HEK293T (cell line): ENCODE results near the gene SLC39A12.

ENCODE experiments used
- ARNT ChIP-seq: fragments of 450-650 bp; IDR thresholded peaks from 2 replicates; pipeline ENCODE4 v1.6.1; 2017; ENCODE audit warnings: mild to moderate bottlenecking
- BHLHE40 ChIP-seq: fragments of 450-650 bp; IDR thresholded peaks from 2 replicates; pipeline ENCODE4 v1.6.1; 2016; ENCODE audit warnings: mild to moderate bottlenecking, moderate library complexity, borderline replicate concordance
- CTBP1 ChIP-seq: fragments of 450-650 bp; IDR thresholded peaks from 2 replicates; pipeline ENCODE4 v1.6.1; 2016; ENCODE audit warnings: borderline replicate concordance
- ELF4 ChIP-seq: fragments of 450-650 bp; IDR thresholded peaks from 2 replicates; pipeline ENCODE4 v1.6.1; 2017; ENCODE audit warnings: antibody characterized with exemption
- FOXM1 ChIP-seq: fragments of 450-650 bp; IDR thresholded peaks from 2 replicates; pipeline ENCODE4 v1.6.1; 2017; ENCODE audit warnings: mild to moderate bottlenecking, borderline replicate concordance
- HDGF ChIP-seq: fragments of 450-650 bp; IDR thresholded peaks from 2 replicates; pipeline ENCODE4 v1.6.1; 2017; ENCODE audit warnings: antibody characterized with exemption, borderline replicate concordance
- L3MBTL2 ChIP-seq: fragments of 450-650 bp; conservative IDR thresholded peaks from 2 replicates; pipeline ENCODE4 v1.6.1; 2016; ENCODE audit warnings: mild to moderate bottlenecking
- LEF1 ChIP-seq: fragments of 450-650 bp; IDR thresholded peaks from 2 replicates; pipeline ENCODE4 v1.6.1; 2017; ENCODE audit warnings: mild to moderate bottlenecking, borderline replicate concordance
- SP1 ChIP-seq: fragments of 450-650 bp; IDR thresholded peaks from 2 replicates; pipeline ENCODE4 v1.6.1; 2017
- SUZ12 ChIP-seq: fragments of 450-650 bp; IDR thresholded peaks from 2 replicates; pipeline ENCODE4 v1.6.1; 2016; ENCODE audit warnings: mild to moderate bottlenecking
- TARDBP ChIP-seq: fragments of 450-650 bp; IDR thresholded peaks from 2 replicates; pipeline ENCODE4 v1.6.1; 2016
- ZNF384 ChIP-seq: fragments of 450-650 bp; IDR thresholded peaks from 2 replicates; pipeline ENCODE4 v1.6.1; 2016

GRCh38 chr10:17907641-17908040 lies 44.1 kb upstream of the SLC39A12 start:
- no peak for TF ChIP-seq FOXM1
- TF ChIP-seq ARNT, result no peak
- no peak for TF ChIP-seq TARDBP
- no peak for TF ChIP-seq SP1
- no peak for TF ChIP-seq BHLHE40
- no peak for TF ChIP-seq HDGF
- no peak for TF ChIP-seq ZNF384
- no peak for TF ChIP-seq CTBP1
- TF ChIP-seq ELF4, result no peak
- TF ChIP-seq LEF1, result no peak
- TF ChIP-seq SUZ12, result no peak
- TF ChIP-seq L3MBTL2, result no peak
